OCI-LY7 (cell line): ENCODE results near the gene UBL3. TPM values are rescaled to one million over a fixed set of nuclear protein-coding genes. Genes with fewer than 3 reads are reported as not detected.

Experiments used
- BruUV-seq: library from RNA; stranded (reverse); fragments of 400-500 nt; replicated peaks from 2 replicates; lab custom pipeline; 2021; lab: Mats Ljungman, UMichigan
- CTCF ChIA-PET: fragments of 300-600 bp; sonication (Branson Sonifier 250); formaldehyde crosslinking; loops from one replicate; lab custom pipeline; 2022; ENCODE audit warnings: antibody characterized with exemption; ENCODE audit not compliant: unreplicated experiment; lab: Charles Lee
- POLR2A ChIA-PET: fragments of 300-600 bp; sonication (Branson Sonifier 250); formaldehyde crosslinking; loops from one replicate; lab custom pipeline; 2022; ENCODE audit warnings: antibody characterized with exemption; lab: Charles Lee
- DNase-seq: peaks from one replicate; pipeline ENCODE4 v3.0.0-alpha.2; 2015; ENCODE audit warnings: low spot score
- H2AFZ ChIP-seq: fragments of 200-600 bp; sonication (generic), shearing (Covaris generic); 2 replicates; pipeline ENCODE4 v1.6.1; 2014; ENCODE audit warnings: mild to moderate bottlenecking, antibody characterized with exemption, low read length, moderate library complexity
- H3K27ac ChIP-seq: fragments of 200-600 bp; sonication (generic); 2 replicates; pipeline ENCODE4 v1.5.1; 2014; ENCODE audit warnings: mixed run types, low read depth, mild to moderate bottlenecking, moderate library complexity, low read length, inconsistent platforms; ENCODE audit not compliant: poor library complexity, severe bottlenecking
- H3K36me3 ChIP-seq: fragments of 200-600 bp; sonication (generic); 2 replicates; pipeline ENCODE4 v1.6.1; 2014; ENCODE audit warnings: mild to moderate bottlenecking, antibody characterized with exemption, low read length, moderate library complexity, mixed read lengths; ENCODE audit not compliant: insufficient read depth
- H3K4me1 ChIP-seq: fragments of 200-600 bp; sonication (generic); 2 replicates; pipeline ENCODE4 v1.5.1; 2014; ENCODE audit warnings: mild to moderate bottlenecking, low read length; ENCODE audit not compliant: insufficient read depth, poor library complexity, severe bottlenecking
- H3K4me2 ChIP-seq: fragments of 200-600 bp; sonication (generic); 2 replicates; pipeline ENCODE4 v1.6.1; 2014; ENCODE audit warnings: mild to moderate bottlenecking, low read length
- H3K4me3 ChIP-seq: fragments of 200-600 bp; sonication (generic); 2 replicates; pipeline ENCODE4 v1.5.1; 2014; ENCODE audit warnings: mild to moderate bottlenecking, low read depth, low read length; ENCODE audit not compliant: poor library complexity, severe bottlenecking
- H3K79me2 ChIP-seq: fragments of 200-600 bp; sonication (generic); 2 replicates; pipeline ENCODE4 v1.6.1; 2016; ENCODE audit warnings: low read depth, mild to moderate bottlenecking, low read length, moderate library complexity, mixed read lengths; ENCODE audit not compliant: insufficient read depth
- H3K9me2 ChIP-seq: fragments of 200-600 bp; sonication (generic); 2 replicates; pipeline ENCODE4 v1.6.1; 2016; ENCODE audit warnings: mild to moderate bottlenecking, low read length, mixed read lengths; ENCODE audit not compliant: insufficient read depth
- H3K9me3 ChIP-seq: fragments of 200-600 bp; sonication (generic); 2 replicates; pipeline ENCODE4 v1.6.1; 2014; ENCODE audit warnings: mild to moderate bottlenecking, mixed run types, low read length, mixed read lengths
- H4K20me1 ChIP-seq: fragments of 200-600 bp; sonication (generic); 2 replicates; pipeline ENCODE4 v1.6.1; 2014; ENCODE audit warnings: mild to moderate bottlenecking, antibody characterized with exemption, low read length, moderate library complexity, mixed read lengths; ENCODE audit not compliant: insufficient read depth
- EZH2phosphoT487 ChIP-seq: fragments of 200-600 bp; sonication (generic); IDR thresholded peaks from 2 replicates; pipeline ENCODE4 v1.6.1; 2018; ENCODE audit warnings: low read depth, borderline replicate concordance, mild to moderate bottlenecking, mixed run types, antibody characterized with exemption, low read length, moderate library complexity, mixed read lengths
- intact Hi-C: fragments of 100-400 bp; cut with micrococcal nuclease; formaldehyde crosslinking; loops from one replicate; pipeline ENCODE4 v1.10.0; 2022; ENCODE audit not compliant: unreplicated experiment
- total RNA-seq, 2 experiments: library from RNA; depleted of rRNA in 1 of 2; stranded (reverse); fragments of >200 nt in 1 of 2; shearing (Covaris generic) in 1 of 2; gene quantifications; 2 replicates each; pipeline ENCODE4 v1.2.3, GENCODE V29; 2014 to 2022
- TF ChIP-seq, protein P1 (sequence below): fragments of 200-600 bp; sonication (generic); conservative IDR thresholded peaks from 2 replicates; pipeline ENCODE4 v1.5.1; 2014; ENCODE audit warnings: mild to moderate bottlenecking, antibody characterized with exemption, low read length, moderate library complexity, mixed read lengths

Gene UBL3
- total RNA-seq, 2 experiments from 2014 or later: 5.6 to 11.4 TPM

DNA sequence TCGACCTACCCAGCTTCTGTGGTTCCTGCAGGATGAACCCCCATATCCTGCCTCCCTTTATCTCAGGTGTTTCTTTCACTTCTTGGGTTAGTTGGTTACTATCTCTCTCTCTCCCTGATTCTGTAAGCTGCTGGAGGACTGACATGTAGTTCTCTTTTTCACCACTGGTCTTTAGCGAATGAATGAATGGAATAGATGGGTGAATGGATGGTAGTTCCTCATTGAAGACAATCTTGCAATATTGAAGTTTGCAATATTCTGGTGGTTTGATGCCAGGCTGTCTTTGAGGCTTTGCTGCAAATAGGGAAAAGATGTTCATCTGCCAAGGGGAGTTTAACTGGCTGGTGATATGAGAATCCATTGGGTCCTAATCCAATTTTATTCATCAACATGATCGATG, 120.2 kb downstream of the UBL3 start:
- TF ChIP-seq, protein P1, sequence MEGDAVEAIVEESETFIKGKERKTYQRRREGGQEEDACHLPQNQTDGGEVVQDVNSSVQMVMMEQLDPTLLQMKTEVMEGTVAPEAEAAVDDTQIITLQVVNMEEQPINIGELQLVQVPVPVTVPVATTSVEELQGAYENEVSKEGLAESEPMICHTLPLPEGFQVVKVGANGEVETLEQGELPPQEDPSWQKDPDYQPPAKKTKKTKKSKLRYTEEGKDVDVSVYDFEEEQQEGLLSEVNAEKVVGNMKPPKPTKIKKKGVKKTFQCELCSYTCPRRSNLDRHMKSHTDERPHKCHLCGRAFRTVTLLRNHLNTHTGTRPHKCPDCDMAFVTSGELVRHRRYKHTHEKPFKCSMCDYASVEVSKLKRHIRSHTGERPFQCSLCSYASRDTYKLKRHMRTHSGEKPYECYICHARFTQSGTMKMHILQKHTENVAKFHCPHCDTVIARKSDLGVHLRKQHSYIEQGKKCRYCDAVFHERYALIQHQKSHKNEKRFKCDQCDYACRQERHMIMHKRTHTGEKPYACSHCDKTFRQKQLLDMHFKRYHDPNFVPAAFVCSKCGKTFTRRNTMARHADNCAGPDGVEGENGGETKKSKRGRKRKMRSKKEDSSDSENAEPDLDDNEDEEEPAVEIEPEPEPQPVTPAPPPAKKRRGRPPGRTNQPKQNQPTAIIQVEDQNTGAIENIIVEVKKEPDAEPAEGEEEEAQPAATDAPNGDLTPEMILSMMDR: peak; percentile 48; the same call in 1 of the 2 replicates
- TF ChIP-seq EZH2phosphoT487: no peak
- H3K4me2 ChIP-seq: no peak overlapping the region
- BruUV-seq: no TSS peak
- no peaks in the 10 kb centered on the region for H4K20me1 ChIP-seq
- no peak for DNase-seq
- ChIA-PET CTCF (no interaction called here), POLR2A (interaction anchor here (1.1 kb wide), 1 partner anchor 20 kb away, joined by 3 read pairs; no protein-coding TSS in a partner anchor)
- H3K9me3 ChIP-seq: no peaks in the 10 kb centered on the region
- no peak overlapping the region for H3K4me3 ChIP-seq
- H3K36me3 ChIP-seq: no peaks in the 10 kb centered on the region
- no peak overlapping the region for H3K27ac ChIP-seq
- intact Hi-C loops: no loop called here
- no peaks in the 10 kb centered on the region for H3K4me1 ChIP-seq
- H2AFZ ChIP-seq: no peak overlapping the region
- no peaks in the 10 kb centered on the region for H3K79me2 ChIP-seq
- H3K9me2 ChIP-seq: no peaks in the 10 kb centered on the region

DNA sequence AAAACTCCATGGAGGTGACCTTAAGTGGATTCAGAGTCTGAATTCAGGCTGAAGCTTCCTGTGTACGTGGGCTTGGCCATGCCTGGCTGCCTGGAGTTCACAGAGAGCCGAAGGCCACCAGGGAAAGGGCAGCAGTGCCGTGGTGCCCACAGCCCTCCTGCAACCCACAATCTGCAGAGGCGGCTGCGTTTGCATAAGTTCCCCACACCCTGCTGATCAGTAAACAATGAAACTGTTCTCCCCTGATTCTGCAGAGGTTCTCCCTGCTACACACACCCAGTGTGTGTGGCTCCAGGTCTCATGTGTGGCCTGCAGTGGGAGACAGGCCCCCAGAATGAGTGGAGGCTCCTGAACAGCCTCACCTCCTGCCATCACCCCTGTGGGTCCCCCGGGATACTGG, 128.0 kb downstream of the UBL3 start:
- H3K4me1 ChIP-seq: no peaks in the 10 kb centered on the region
- no peaks in the 10 kb centered on the region for H3K79me2 ChIP-seq
- H2AFZ ChIP-seq: no peak overlapping the region
- TF ChIP-seq, protein P1: no peak
- no peak for TF ChIP-seq EZH2phosphoT487
- DNase-seq: no peak
- no peaks in the 10 kb centered on the region for H3K9me2 ChIP-seq
- CTCF ChIA-PET: no interaction called here
- H3K4me2 ChIP-seq: no peak overlapping the region
- H3K36me3 ChIP-seq: no peaks in the 10 kb centered on the region
- no TSS peak for BruUV-seq
- no peaks in the 10 kb centered on the region for H4K20me1 ChIP-seq
- POLR2A ChIA-PET: no interaction called here
- H3K4me3 ChIP-seq: no peak overlapping the region
- intact Hi-C loops: no loop called here
- H3K9me3 ChIP-seq: no peaks in the 10 kb centered on the region
- no peak overlapping the region for H3K27ac ChIP-seq

DNA sequence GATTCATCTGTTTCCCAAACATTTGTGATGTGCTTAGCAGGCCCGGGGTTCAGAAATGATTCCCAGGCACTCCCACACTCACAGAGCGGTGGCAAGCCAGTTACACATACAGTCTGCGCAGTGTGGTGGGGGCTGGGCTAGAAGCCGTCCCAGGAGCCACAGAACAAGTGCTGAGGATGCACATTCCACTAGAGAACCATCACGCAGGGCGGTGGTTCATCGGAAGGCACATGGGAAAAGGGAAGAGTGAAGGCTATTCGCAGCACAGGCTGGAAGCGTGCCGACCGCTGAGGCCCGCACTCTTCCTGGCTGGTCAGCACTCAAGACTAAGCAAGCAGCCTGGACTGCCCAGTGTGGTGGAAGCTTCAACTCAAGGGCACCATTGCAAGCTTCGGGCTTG, 128.7 kb downstream of the UBL3 start:
- H3K36me3 ChIP-seq: no peaks in the 10 kb centered on the region
- no peaks in the 10 kb centered on the region for H4K20me1 ChIP-seq
- no peak for TF ChIP-seq EZH2phosphoT487
- TF ChIP-seq, protein P1: no peak
- no peaks in the 10 kb centered on the region for H3K4me1 ChIP-seq
- H3K9me3 ChIP-seq: no peaks in the 10 kb centered on the region
- no peaks in the 10 kb centered on the region for H3K9me2 ChIP-seq
- H3K4me3 ChIP-seq: no peak overlapping the region
- CTCF ChIA-PET: no interaction called here
- no peak overlapping the region for H2AFZ ChIP-seq
- no peak overlapping the region for H3K4me2 ChIP-seq
- H3K27ac ChIP-seq: no peak overlapping the region
- DNase-seq: no peak
- intact Hi-C loops: no loop called here
- POLR2A ChIA-PET: no interaction called here
- BruUV-seq: no TSS peak
- H3K79me2 ChIP-seq: no peaks in the 10 kb centered on the region
